Peyer's patch (tissue), 4 donors: ENCODE measurements around the gene PTPN12.
"Not testable (repeated sequence)": the region's sequence is repeated elsewhere in the genome, so short reads cannot be mapped to it uniquely, and the experiment has no call there.

Experiments used
- POLR2A ChIP-seq, 2 donors: fragments of 450-650 bp; IDR thresholded peaks; one replicate each; pipeline ENCODE4 v1.5.1; 2017; ENCODE audit warnings: antibody characterized with exemption in 2 of 2, mild to moderate bottlenecking in 2 of 2, moderate library complexity in 2 of 2
- TF ChIP-seq, protein P1 (sequence below), 6 experiments: fragments of 450-650 bp in 4 of 6; fragments of 200-600 bp in 2 of 6; sonication (generic) in 1 of 6; IDR thresholded peaks; one replicate each; pipeline ENCODE4 v1.5.1; 2017 to 2019; ENCODE audit warnings: antibody characterized with exemption in 6 of 6, mild to moderate bottlenecking in 3 of 6, moderate library complexity in 1 of 6

DNA sequence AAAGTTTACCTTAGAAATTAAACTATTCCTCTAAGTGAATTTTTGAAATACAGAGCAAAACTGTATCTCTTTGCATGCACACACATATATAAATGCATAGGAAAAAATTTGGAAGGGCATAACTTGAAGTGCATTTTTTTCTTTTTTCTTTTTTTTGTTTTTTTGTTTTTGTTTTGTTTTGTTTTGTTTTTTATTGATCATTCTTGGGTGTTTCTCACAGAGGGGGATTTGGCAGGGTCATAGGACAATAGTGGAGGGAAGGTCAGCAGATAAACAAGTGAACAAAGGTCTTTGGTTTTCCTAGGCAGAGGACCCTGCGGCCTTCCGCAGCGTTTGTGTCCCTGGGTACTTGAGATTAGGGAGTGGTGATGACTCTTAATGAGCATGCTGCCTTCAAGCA is 4.4 kb upstream of the PTPN12 start:
- not testable (repeated sequence) for TF ChIP-seq POLR2A (IDR thresholded peaks at IDR 0.05)
- TF ChIP-seq, protein P1, sequence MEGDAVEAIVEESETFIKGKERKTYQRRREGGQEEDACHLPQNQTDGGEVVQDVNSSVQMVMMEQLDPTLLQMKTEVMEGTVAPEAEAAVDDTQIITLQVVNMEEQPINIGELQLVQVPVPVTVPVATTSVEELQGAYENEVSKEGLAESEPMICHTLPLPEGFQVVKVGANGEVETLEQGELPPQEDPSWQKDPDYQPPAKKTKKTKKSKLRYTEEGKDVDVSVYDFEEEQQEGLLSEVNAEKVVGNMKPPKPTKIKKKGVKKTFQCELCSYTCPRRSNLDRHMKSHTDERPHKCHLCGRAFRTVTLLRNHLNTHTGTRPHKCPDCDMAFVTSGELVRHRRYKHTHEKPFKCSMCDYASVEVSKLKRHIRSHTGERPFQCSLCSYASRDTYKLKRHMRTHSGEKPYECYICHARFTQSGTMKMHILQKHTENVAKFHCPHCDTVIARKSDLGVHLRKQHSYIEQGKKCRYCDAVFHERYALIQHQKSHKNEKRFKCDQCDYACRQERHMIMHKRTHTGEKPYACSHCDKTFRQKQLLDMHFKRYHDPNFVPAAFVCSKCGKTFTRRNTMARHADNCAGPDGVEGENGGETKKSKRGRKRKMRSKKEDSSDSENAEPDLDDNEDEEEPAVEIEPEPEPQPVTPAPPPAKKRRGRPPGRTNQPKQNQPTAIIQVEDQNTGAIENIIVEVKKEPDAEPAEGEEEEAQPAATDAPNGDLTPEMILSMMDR (IDR thresholded peaks at IDR 0.05), result not testable (repeated sequence)
